ENCODE measurements around the gene NTHL1. TPM values are rescaled to one million over a fixed set of nuclear protein-coding genes. Genes with fewer than 3 reads are reported as not detected.

NTHL1 gene
- total and polyA plus RNA-seq, 2 of the 13 experiments (the other 11 are each of a cell fraction or from before 2014, with no cell fraction given): 47.5 to 64.9 TPM

GRCh38 chr16:2036200-2036966, 11.3 kb downstream of the NTHL1 start (continued):
- TF ChIP-seq MED1 (CRISPR knock-in tag; IDR thresholded peaks at IDR 0.05) (no peak), TFDP2 (CRISPR knock-in tag; IDR thresholded peaks at IDR 0.05) (no peak), ZNF143 (CRISPR knock-in tag; IDR thresholded peaks at IDR 0.05) (no peak), KDM1A (CRISPR knock-in tag; IDR thresholded peaks at IDR 0.05) (no peak), NFIB (CRISPR knock-in tag; IDR thresholded peaks at IDR 0.05; ENCODE audit: borderline replicate concordance) (no peak), THAP11 (CRISPR knock-in tag; IDR thresholded peaks at IDR 0.05) (no peak), ZNF263 (CRISPR knock-in tag; IDR thresholded peaks at IDR 0.05) (peak; percentile 42; the same call in 1 of the 2 replicates), HNRNPLL (IDR thresholded peaks at IDR 0.05; ENCODE audit: low read depth, low read length, poor library complexity, severe bottlenecking) (peak; percentile 28), ZFP1 (CRISPR knock-in tag; IDR thresholded peaks at IDR 0.05) (no peak), ATF5 (CRISPR knock-in tag; IDR thresholded peaks at IDR 0.05; ENCODE audit: low read depth) (no peak), BHLHE40 (IDR thresholded peaks at IDR 0.05; ENCODE audit: low read length) (no peak), ZNF879 (CRISPR knock-in tag; IDR thresholded peaks at IDR 0.05) (no peak), ARNTL (CRISPR knock-in tag; IDR thresholded peaks at IDR 0.05) (no peak), GTF3A (CRISPR knock-in tag; conservative IDR thresholded peaks at IDR 0.05) (no peak), ZNF589 (CRISPR knock-in tag; conservative IDR thresholded peaks at IDR 0.05) (no peak), SMYD3 (CRISPR knock-in tag; IDR thresholded peaks at IDR 0.05) (no peak), IRF2 (CRISPR knock-in tag; IDR thresholded peaks at IDR 0.05) (no peak), ZNF20 (CRISPR knock-in tag; IDR thresholded peaks at IDR 0.05) (no peak), ZNF777 (CRISPR knock-in tag; IDR thresholded peaks at IDR 0.05) (no peak; the same call in 1 of the 2 replicates), NFIC (IDR thresholded peaks at IDR 0.05; ENCODE audit: low read length) (no peak), ZFP82 (CRISPR knock-in tag; IDR thresholded peaks at IDR 0.05; ENCODE audit: borderline replicate concordance) (no peak), ZNF724P (CRISPR knock-in tag; IDR thresholded peaks at IDR 0.05; ENCODE audit: borderline replicate concordance) (no peak), STAT6 (CRISPR knock-in tag; IDR thresholded peaks at IDR 0.05; ENCODE audit: borderline replicate concordance) (no peak), E2F1 (CRISPR knock-in tag; IDR thresholded peaks at IDR 0.05) (no peak), RBM22 (optimal IDR thresholded peaks at IDR 0.05; ENCODE audit: low read length) (no peak), TRIM22 (IDR thresholded peaks at IDR 0.05) (no peak)
